Stomach smooth muscle (tissue), 2 donors: ENCODE results near the gene KIF2C.

Source experiments
- H3K27ac ChIP-seq: one replicate; pipeline ENCODE4 v1.7.0; 2013; ENCODE audit warnings: mild to moderate bottlenecking, low read length, inconsistent platforms
- H3K27me3 ChIP-seq, 2 donors: one replicate each; pipeline ENCODE4 v1.7.0; 2013; ENCODE audit warnings: low read length in 2 of 2; ENCODE audit not compliant: insufficient read depth in 2 of 2, control insufficient read depth in 1 of 2
- H3K36me3 ChIP-seq, 2 donors: one replicate each; pipeline ENCODE4 v1.7.0; 2013; ENCODE audit warnings: low read length in 2 of 2; ENCODE audit not compliant: control insufficient read depth in 2 of 2, insufficient read depth in 2 of 2
- H3K4me1 ChIP-seq: one replicate; pipeline ENCODE4 v1.7.0; 2013; ENCODE audit warnings: low read length; ENCODE audit not compliant: control insufficient read depth, insufficient read depth
- H3K4me3 ChIP-seq, 2 donors: one replicate each; pipeline ENCODE4 v1.7.0; 2013; ENCODE audit warnings: low read length in 2 of 2
- H3K9ac ChIP-seq, 2 donors: one replicate each; pipeline ENCODE4 v1.7.0; 2013; ENCODE audit warnings: low read length in 2 of 2, mild to moderate bottlenecking in 1 of 2
- H3K9me3 ChIP-seq, 2 donors: one replicate each; pipeline ENCODE4 v1.7.0; 2013; ENCODE audit warnings: low read length in 2 of 2; ENCODE audit not compliant: control insufficient read depth in 2 of 2
- donor health status: healthy.
- donor health status: Pancreatic carcinoma.

The KIF2C gene

DNA sequence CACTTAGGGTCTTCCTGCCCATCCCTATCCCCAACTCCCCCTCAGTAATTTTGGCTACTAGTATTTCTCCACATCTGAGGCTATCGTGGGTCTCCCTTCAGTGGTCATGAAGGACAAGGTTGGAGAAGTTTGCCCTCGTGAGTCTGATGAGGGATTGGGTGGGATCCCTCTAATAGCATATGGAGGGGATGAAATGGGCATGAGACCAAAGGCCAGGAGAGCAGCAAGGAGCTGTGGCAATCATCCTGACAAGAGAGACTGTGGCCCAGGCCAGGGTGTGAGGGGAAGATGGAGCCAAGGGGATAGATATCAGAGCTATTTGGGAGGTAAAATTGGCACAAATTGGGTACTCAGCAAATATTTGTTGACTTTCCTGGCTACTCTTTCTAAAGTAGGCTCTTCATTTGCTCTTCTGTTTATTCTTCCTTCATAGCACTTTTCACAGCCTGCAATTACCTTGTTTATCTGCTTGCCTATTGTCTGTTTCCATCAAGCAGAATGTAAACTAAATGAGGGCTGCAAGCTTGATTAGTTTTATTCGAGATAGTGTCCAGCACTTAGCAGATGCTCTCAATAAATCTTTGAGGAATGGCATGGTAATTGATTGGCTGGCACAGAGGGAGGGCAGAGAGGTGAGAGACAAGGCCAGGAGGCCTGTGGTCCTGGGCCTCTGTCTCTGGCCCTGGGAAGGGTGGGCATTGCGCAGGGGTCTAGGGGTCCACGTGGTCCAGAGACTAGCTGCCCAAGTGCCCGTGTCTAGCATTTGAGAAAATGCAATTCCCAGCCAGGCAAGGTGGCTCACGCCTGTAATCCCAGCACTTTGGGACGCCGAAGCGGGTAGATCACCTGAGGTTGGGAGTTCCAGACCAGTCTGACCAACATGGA is 59.1 kb downstream of the KIF2C start:
- Histone ChIP-seq H3K9me3 (no peaks in the 10 kb centered on the region), H3K27ac (no peak overlapping the region), H3K4me3 (no peak overlapping the region), H3K36me3 (peaks cover 6% of the 10 kb centered on the region in 2 donors), H3K27me3 (no peaks in the 10 kb centered on the region), H3K9ac (peak overlapping the region; percentile 29 to 81), H3K4me1 (peaks cover 23% of the 10 kb centered on the region)

DNA sequence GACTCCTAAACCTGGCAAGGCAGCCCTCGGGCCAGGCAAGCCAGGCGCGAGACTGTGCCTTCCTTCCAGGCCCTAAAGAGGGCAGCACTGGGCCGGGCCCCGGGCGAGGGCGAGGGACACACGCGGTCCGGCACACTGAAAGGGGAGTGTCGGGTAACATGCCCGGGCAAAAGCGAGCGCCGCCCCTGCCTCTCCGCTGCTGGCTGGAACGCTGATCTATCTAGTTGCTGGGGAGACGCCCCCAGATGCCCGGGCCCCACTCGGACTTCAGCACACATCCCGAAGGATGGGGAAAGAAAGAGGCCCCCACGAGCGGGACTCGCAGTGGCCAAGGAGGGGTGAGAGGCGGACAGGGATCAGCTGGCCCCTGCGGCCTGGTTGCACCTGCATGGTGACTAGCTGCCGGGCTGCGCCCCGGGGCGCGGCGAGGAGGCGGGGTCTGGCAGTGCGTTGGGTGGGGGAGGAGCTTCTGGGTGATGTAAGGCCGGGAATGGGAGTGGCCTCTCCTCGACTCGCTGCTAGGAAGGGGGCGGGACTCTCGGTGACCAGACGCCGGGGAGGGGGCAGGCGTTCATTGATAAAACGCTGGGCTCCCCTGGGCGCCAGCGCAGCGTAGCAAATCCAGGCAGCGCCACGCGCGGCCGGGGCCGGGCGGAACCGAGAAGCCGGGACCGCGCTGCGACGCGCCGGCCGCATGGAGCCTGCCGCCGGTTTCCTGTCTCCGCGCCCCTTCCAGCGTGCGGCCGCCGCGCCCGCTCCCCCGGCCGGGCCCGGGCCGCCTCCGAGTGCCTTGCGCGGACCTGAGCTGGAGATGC is 60.3 kb downstream of the KIF2C start, which contains the start of gene PLK3:
TSS of gene PLK3 (plus strand) at position 608 of the 815 bp plus-strand sequence. CDS start at position 695, 87 bp downstream.
- Histone ChIP-seq H3K27ac (peak within 1 kb of the TSS; percentile 82), H3K4me1 (peaks cover 28% of the 10 kb centered on the region), H3K27me3 (no peaks in the 10 kb centered on the region), H3K9ac (peak within 1 kb of the TSS; percentile 73 to 81), H3K9me3 (no peaks in the 10 kb centered on the region), H3K4me3 (peak within 1 kb of the TSS; percentile 63 to 82), H3K36me3 (peaks cover 7 to 11% of the 10 kb centered on the region in 2 donors)

DNA sequence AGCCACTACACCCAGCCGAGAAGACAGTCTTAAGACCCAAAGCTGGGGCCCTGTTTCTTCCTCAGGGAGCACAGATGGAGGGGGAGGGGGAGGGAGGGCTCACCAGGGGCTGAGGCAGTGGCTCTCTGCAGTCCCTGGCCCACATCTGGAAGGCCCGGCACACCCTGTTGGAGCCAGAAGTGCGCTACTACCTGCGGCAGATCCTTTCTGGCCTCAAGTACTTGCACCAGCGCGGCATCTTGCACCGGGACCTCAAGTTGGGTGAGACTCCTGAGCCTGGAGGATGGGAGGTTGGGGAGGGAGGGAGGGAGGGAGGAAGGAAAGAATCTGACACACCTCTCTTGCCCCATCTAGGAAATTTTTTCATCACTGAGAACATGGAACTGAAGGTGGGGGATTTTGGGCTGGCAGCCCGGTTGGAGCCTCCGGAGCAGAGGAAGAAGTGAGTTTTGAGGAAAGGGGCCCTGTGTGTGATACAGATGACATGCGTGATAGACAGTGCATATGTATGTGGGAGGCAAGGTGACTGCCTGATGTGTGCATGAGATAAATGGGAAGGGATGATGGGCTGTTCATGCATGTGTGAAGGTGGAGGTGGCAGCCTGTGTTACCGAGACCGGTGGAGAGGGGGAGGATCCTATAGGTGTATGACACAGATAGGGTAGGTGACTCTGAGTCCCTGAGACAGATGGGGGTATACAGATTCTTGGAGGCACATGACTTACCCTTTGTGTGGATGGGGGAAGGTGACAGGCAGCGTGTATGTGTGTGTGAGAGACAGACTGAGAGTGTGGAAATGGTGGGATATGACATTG is 62.1 kb downstream of the KIF2C start:
- Histone ChIP-seq H3K4me1 (peaks cover 42% of the 10 kb centered on the region), H3K9ac (peak overlapping the region; percentile 39 to 47), H3K36me3 (peaks cover 9 to 18% of the 10 kb centered on the region in 2 donors), H3K4me3 (peak overlapping the region; percentile 60 to 63), H3K27me3 (no peaks in the 10 kb centered on the region), H3K27ac (no peak overlapping the region), H3K9me3 (no peaks in the 10 kb centered on the region)

DNA sequence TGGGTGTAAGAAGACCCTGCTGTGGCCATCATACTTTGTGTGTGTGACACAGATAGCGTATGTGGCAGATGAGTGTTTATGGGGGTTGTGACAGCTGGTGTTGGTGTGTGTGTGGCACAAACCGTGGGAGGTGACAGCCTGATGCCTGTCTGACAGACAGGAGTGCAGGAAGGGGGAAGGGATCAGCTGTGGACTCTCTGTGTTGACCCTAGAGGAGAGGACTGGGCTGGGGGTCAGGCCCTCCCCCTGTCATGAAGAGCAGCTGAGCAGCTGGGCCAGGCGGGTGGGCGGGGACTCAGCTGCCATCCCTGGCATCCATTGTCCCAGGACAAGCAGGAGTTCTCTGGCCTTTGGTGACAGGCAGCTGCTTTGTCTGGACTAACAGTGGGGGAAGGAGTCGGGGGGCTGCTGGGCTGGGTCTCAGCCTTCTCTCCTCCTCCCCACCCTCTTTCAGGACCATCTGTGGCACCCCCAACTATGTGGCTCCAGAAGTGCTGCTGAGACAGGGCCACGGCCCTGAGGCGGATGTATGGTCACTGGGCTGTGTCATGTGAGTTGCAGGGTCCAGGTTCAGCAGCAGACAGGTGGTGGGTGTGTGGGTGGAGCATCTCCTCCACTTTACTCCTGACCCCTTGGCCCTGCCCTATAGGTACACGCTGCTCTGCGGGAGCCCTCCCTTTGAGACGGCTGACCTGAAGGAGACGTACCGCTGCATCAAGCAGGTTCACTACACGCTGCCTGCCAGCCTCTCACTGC is 62.8 kb downstream of the KIF2C start:
- H3K36me3 ChIP-seq, result peaks cover 11 to 18% of the 10 kb centered on the region in 2 donors
- H3K9me3 ChIP-seq, result no peaks in the 10 kb centered on the region
- peak overlapping the region; percentile 34 to 60 for H3K4me3 ChIP-seq
- H3K27me3 ChIP-seq, result no peaks in the 10 kb centered on the region
- no peak overlapping the region for H3K27ac ChIP-seq
- peaks cover 50% of the 10 kb centered on the region for H3K4me1 ChIP-seq
- H3K9ac ChIP-seq, result peak overlapping the region; percentile 39 to 47

DNA sequence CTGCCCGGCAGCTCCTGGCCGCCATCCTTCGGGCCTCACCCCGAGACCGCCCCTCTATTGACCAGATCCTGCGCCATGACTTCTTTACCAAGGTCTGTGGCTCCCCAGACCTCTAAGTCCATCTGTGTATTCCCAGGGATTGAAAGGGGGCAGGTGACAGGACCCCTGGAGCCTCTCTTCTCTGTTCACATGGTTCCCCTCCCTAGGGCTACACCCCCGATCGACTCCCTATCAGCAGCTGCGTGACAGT is 63.4 kb downstream of the KIF2C start:
- no peak overlapping the region for H3K4me3 ChIP-seq

DNA sequence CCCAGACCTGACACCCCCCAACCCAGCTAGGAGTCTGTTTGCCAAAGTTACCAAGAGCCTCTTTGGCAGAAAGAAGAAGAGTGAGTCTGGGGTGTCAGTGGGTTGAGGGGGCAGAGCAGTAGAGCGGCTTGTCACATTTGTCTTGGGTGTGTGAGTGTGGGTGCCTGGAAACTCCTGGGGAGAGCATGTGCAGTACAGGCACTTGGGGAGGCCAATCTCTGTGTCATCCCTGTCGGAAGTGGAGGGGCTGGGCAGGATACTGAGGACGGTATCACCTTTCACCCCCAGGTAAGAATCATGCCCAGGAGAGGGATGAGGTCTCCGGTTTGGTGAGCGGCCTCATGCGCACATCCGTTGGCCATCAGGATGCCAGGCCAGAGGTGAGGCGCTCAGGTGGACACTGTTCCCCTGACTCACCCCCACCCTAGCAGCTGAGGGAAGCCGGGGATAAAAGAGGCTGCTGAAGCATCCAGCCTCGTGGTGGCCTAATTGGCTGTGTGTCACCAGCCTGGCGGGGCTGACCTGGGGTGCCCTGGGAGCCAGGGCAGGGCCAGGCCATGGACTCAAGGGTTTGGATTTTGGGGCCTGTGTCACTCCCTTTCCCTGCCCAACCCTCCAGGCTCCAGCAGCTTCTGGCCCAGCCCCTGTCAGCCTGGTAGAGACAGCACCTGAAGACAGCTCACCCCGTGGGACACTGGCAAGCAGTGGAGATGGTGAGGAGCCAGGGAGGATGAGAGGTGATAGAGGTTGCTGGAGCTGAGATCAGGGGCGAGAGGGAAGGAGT is 63.9 kb downstream of the KIF2C start:
- no peaks in the 10 kb centered on the region for H3K9me3 ChIP-seq
- no peak overlapping the region for H3K27ac ChIP-seq
- H3K9ac ChIP-seq, result no peak overlapping the region
- H3K36me3 ChIP-seq, result peaks cover 11 to 18% of the 10 kb centered on the region in 2 donors
- no peak overlapping the region for H3K4me3 ChIP-seq
- H3K4me1 ChIP-seq, result peaks cover 60% of the 10 kb centered on the region
- H3K27me3 ChIP-seq, result no peaks in the 10 kb centered on the region

More for the DNA sequence above, 63.4 kb downstream of the KIF2C start:
- H3K4me1 ChIP-seq, result peaks cover 55% of the 10 kb centered on the region
- H3K9me3 ChIP-seq, result no peaks in the 10 kb centered on the region
- no peaks in the 10 kb centered on the region for H3K27me3 ChIP-seq
- H3K36me3 ChIP-seq, result peaks cover 11 to 18% of the 10 kb centered on the region in 2 donors
- no peak overlapping the region for H3K27ac ChIP-seq
- H3K9ac ChIP-seq, result no peak overlapping the region

DNA sequence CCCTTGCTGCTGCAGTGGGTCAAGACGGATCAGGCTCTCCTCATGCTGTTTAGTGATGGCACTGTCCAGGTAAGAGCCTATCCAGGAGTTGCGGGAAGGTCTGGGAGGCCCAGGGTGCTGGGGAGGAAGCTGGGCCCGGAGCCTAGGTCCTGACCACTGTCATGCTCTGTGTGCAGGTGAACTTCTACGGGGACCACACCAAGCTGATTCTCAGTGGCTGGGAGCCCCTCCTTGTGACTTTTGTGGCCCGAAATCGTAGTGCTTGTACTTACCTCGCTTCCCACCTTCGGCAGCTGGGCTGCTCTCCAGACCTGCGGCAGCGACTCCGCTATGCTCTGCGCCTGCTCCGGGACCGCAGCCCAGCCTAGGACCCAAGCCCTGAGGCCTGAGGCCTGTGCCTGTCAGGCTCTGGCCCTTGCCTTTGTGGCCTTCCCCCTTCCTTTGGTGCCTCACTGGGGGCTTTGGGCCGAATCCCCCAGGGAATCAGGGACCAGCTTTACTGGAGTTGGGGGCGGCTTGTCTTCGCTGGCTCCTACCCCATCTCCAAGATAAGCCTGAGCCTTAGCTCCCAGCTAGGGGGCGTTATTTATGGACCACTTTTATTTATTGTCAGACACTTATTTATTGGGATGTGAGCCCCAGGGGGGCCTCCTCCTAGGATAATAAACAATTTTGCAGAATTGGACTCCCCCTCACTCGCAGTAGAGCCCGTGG is 65.8 kb downstream of the KIF2C start:
- Histone ChIP-seq H3K27ac (no peak overlapping the region), H3K9ac (no peak overlapping the region), H3K9me3 (no peaks in the 10 kb centered on the region), H3K27me3 (no peaks in the 10 kb centered on the region), H3K4me3 (no peak overlapping the region), H3K36me3 (peaks cover 11 to 18% of the 10 kb centered on the region in 2 donors), H3K4me1 (peaks cover 72% of the 10 kb centered on the region)

DNA sequence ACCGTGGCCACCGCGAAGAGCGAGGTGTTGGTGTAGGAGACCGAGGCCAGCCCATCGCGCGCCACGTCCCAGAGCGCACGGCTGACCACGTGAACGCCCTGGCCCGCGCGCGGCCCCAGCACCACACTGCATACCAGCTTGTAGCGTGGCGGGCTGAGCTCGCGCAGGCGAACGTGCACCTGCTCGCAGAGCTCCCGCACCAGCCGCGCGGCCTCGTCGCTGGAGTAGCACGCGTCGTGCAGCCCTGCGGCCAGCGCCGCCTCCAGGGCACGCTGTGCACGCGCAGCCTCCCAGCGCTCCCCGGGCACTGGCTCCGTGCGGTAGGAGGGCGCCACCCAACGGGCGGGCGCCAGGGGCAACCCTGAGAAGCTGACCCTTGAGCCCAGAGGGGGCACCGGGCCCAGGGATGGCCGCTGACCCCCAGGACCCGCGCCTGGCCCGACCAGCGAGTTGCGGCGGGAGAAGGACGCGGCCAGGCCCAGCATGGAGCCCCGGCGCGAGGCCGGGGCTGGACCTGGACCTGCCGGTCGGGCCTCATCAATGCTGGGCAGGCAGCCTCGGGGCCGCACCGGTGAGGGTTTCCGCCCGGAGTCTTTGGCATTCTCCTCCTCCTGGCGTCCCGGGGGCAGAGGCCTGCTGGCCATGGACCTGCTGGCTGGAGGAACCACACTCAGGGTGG is 66.5 kb downstream of the KIF2C start:
- H3K27me3 ChIP-seq, result no peaks in the 10 kb centered on the region
- H3K27ac ChIP-seq, result peak overlapping the region; percentile 98
- H3K36me3 ChIP-seq, result peaks cover 11 to 18% of the 10 kb centered on the region in 2 donors
- H3K4me3 ChIP-seq, result no peak overlapping the region
- peaks cover 71% of the 10 kb centered on the region for H3K4me1 ChIP-seq
- no peaks in the 10 kb centered on the region for H3K9me3 ChIP-seq
- peak overlapping the region in 1 of 2 donors; percentile 83 for H3K9ac ChIP-seq
